Stimulated activated CD8-positive, alpha-beta memory T cell treated with anti-CD3 and anti-CD28 coated beads, Interleukin-15, amount 100 ng/mL, for 24 hours (primary cell): ENCODE measurements around the gene RNASE4.

Experiments
- DNase-seq: peaks from one replicate; pipeline ENCODE4 v3.0.0-alpha.2; 2020; ENCODE audit warnings: low read depth

Gene RNASE4

DNA sequence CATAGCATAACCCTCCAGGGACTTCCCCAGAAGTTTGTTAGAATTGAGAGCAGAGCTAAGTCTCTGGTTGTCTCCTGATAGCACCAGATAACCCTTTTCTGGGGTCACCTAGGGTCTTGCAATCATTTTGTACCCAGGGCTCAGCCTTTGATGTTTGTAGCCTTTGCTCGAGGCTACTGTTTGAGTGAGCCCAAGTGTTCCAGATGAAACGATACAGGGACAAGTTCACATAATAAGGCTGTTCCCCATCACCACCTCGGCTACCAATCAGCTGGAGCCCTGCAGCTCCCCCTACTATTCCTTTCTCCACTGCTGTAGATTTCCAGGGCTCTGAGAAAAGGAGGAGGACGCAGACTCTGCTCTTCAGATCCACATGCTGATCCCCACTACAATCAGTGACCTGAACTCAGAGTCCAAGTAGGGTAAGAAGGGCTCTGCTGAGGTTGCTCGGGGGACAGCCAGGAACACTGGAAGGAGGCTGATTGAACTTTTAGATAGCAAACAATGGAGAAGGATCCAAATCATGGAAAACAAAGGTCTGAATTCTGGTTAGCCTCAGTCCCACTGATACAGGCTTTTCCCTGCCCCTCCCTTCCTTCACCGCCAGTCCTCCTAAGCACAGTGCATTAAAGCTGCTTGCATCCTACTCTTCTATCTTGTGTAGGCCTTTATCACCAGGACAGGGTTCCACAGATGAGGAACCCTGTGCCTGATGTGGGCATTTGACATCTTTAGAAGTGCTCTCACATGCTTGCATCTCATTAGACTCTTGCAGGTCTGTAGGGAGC lies 61.4 kb downstream of the RNASE4 start, which contains the start of gene EDDM3A:
Gene EDDM3A, plus strand, starts transcription at position 317 of the 788 bp plus-strand sequence. CDS start 1,694 bp downstream, outside the sequence.
- DNase-seq = no peak

DNA sequence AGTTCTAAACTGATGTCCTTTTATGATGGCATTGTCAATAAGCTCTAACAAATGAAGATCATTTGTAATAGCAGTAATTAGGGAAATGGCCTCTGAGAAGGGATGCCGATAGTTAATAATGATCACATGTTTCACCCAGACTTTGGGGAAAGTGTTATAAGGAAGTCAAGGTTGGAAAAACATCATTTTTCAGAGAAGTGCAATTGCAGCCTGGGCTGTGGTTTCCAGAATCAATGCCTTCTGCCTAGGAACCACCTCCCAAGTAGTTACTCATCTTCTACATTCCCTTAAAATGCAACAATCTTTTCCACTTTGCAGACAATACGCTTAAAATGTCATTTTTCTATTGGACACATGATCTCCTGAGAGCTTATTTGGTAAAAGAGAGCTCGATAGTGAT lies 62.2 kb downstream of the RNASE4 start:
- DNase-seq = no peak

DNA sequence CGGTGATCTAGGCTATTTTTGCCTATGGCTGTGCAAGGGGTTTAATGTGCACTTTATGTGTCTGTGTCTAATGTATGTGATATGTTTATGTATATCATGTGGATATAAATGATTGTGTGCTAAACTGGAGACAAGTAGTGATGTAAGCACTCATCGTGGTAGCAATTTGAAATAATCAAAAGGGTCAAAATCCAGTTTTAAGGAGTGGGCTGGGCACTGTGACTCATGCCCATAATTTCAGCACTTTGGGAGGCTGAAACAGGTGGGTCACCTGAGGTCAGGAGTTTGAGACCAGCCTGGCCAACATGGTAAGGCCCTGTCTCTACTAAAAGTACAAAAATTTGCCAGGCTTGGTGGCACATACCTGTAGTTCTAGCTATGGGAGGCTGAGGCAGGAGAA lies 64.1 kb downstream of the RNASE4 start:
- no peak for DNase-seq

DNA sequence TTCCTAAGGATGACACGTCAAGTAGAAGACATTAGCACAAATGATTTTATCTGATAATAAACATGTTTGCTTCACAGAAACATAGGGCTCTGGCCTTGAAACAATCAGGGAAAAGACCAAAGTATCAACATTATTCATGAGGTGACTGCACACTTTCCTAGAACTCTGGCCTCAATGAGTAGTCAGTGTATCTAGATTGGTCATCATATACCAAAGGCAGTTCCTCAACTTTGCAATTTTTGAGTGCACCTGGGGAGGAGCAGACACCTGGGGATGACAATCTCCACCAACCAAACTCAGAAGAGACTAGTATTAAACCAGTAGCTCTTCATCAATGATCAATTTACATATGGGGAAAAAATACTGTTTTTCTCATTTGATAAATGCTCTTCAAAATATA lies 65.8 kb downstream of the RNASE4 start:
- DNase-seq = no peak
